Heart right ventricle (tissue), 16 donors: ENCODE measurements around the gene ZNF668. TPM values are rescaled to one million over a fixed set of nuclear protein-coding genes. Genes with fewer than 3 reads are reported as not detected.

Source experiments
- ATAC-seq, 8 donors: fragments of 200-7000 bp; cut with Tn5 transposase; one replicate each; pipeline ENCODE4 v1.9.1; 2020; ENCODE audit warnings: mild to moderate bottlenecking in 8 of 8, moderate library complexity in 8 of 8, moderate number of reproducible peaks in 1 of 8
- DNase-seq, 2 donors: peaks; one replicate each; pipeline ENCODE4 v3.0.0-alpha.2; 2020
- H3K27ac ChIP-seq, 10 donors: fragments of 200-600 bp; sonication (generic) in 2 of 10; one replicate each; pipeline versions ENCODE4 v1.5.0 to v1.8.0; 2020 to 2022; ENCODE audit warnings: mild to moderate bottlenecking in 3 of 10
- H3K27me3 ChIP-seq, 7 donors: fragments of 200-600 bp; one replicate each; pipeline ENCODE4 v1.8.0; 2021 to 2022; ENCODE audit warnings: mild to moderate bottlenecking in 2 of 7
- H3K36me3 ChIP-seq, 9 donors: fragments of 200-600 bp; sonication (generic) in 1 of 9; one replicate each; pipeline versions ENCODE4 v1.5.0 to v1.8.0; 2020 to 2022; ENCODE audit warnings: mild to moderate bottlenecking in 2 of 9
- H3K4me1 ChIP-seq, 9 donors: fragments of 200-600 bp; sonication (generic) in 1 of 9; one replicate each; pipeline versions ENCODE4 v1.5.0 to v1.8.0; 2020 to 2022; ENCODE audit warnings: mild to moderate bottlenecking in 4 of 9
- H3K4me3 ChIP-seq, 10 donors: fragments of 200-600 bp; sonication (generic) in 2 of 10; one replicate each; pipeline versions ENCODE4 v1.5.0 to v1.8.0; 2020 to 2022; ENCODE audit warnings: mild to moderate bottlenecking in 7 of 10, moderate library complexity in 2 of 10
- H3K9me3 ChIP-seq, 11 donors: fragments of 200-600 bp in 10 of 11; sonication (generic) in 2 of 11; one replicate each; pipeline versions ENCODE4 v1.5.0 to v1.8.0; 2013 to 2022; ENCODE audit warnings: mild to moderate bottlenecking in 2 of 11, control low read depth in 1 of 11, moderate library complexity in 1 of 11
- WGBS, 2 donors: extraction: QIAGEN DNeasy Blood & Tissue Kit; methylation state at CpG; one replicate each; pipeline ENCODE4 v1.1.7; 2013; ENCODE audit warnings: inconsistent platforms in 1 of 2; 5-methylcytosine and 5-hydroxymethylcytosine counted together
- intact Hi-C, 10 donors: fragments of 100-400 bp; cut with DNase I; formaldehyde crosslinking; loops; one replicate each; pipeline versions ENCODE4 v1.11.1 to v1.14.2; 2022
- polyA plus RNA-seq, 2 donors: library from polyadenylated mRNA; stranded (reverse); fragments of 200-250 nt; gene quantifications; one replicate each; pipeline ENCODE4 v1.2.3, GENCODE V29; 2013
- total RNA-seq, 10 donors: library from RNA; stranded (reverse); fragmentation: NEBNext Ultra II Directional in 3 of 10; extraction: Animal tissue kit (Norgen Biotek cat#: 25700) in 3 of 10; gene quantifications; one replicate each; pipeline versions ENCODE4 v1.2.1 to v1.2.4, GENCODE V29; 2021 to 2023
- TF ChIP-seq, protein P1 (sequence below), 9 donors: fragments of 200-600 bp; sonication (generic) in 2 of 9; IDR thresholded peaks; one replicate each; pipeline versions ENCODE4 v1.5.0 to v1.8.0; 2021 to 2022; ENCODE audit warnings: antibody characterized with exemption in 9 of 9, mild to moderate bottlenecking in 5 of 9, moderate library complexity in 1 of 9
- donor health status: Arrhythmogenic right ventricular cardiomyopathy.
- donor health status: ischemic (EF 13 %, LVEDD 7.1; RV severe dilation, severe dysfunction).
- donor health status: healthy with polysubstance abuse.
- donor health status: DM: no; HTN: yes; CAD: no.
- donor health status: DM: no; HTN: no; CAD: no.
- donor health status: ischemic (EF 25% LVEDD 6.9; RV normal size, moderate dysfunction).
- donor health status: ischemic (EF 25% LVEDD 5.7; RV mildly dilated, moderate dysfunction).
- donor health status: healthy.
- donor health status: DM: yes; HTN: yes; CAD: no.
- donor health status: Ischemic cardiomyopathy.
- donor health status: ischemic (EF 35%, LVEDD 5.7; RV mildly dilated, moderate dysfunction).
- donor health status: nonischemic (EF 11% LVEDD 7.7; RV severe dilation, severe dysfunction).
- donor health status: DM: yes; HTN: yes; CAD: no.
- donor health status: PGD.
- donor health status: ischemic (EF 29% LVEDD 5.4; RV normal size, mild dysfunction).
- donor health status: nonischemic (EF 23%, LVEDD 6.1; RV moderate dilation, normal function).

Gene ZNF668
- total and polyA plus RNA-seq, 12 donors: 3.6 to 8.2 (median 4.9) TPM

DNA sequence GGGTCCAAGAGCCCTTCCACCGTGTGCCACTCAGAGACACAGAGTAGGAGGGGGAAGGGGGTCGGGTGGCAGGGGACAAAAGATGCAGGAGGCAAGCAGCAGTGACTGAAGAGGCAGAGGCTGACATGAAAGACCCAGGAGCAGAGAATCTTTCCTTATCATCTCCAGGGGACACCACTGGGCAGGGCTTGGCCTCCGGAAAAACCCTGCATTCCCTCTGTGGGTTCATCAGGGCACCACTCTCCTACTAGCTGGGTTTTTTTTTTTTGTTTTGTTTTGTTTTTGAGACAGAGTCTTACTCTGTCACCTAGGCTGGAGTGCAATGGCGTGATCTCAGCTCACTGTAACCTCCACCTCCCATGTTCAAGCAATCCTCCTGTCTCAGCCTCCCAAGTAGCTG, 42.8 kb downstream of the ZNF668 start:
- TF ChIP-seq, protein P1, sequence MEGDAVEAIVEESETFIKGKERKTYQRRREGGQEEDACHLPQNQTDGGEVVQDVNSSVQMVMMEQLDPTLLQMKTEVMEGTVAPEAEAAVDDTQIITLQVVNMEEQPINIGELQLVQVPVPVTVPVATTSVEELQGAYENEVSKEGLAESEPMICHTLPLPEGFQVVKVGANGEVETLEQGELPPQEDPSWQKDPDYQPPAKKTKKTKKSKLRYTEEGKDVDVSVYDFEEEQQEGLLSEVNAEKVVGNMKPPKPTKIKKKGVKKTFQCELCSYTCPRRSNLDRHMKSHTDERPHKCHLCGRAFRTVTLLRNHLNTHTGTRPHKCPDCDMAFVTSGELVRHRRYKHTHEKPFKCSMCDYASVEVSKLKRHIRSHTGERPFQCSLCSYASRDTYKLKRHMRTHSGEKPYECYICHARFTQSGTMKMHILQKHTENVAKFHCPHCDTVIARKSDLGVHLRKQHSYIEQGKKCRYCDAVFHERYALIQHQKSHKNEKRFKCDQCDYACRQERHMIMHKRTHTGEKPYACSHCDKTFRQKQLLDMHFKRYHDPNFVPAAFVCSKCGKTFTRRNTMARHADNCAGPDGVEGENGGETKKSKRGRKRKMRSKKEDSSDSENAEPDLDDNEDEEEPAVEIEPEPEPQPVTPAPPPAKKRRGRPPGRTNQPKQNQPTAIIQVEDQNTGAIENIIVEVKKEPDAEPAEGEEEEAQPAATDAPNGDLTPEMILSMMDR (IDR thresholded peaks at IDR 0.05): no peak
- intact Hi-C loops: loop anchor here in 8 of 10 donors (5.0 to 10.0 kb wide), 8 partner anchors 39 to 111 kb away; partner anchors contain the start of genes ZNF646 (in 4 of the 8), ZNF668 (in 4 of the 8), HSD3B7 (in 3 of the 8) and SETD1A (in 1 of the 8)
- DNase-seq (no peak), ATAC-seq (no peak)
- H3K27me3 ChIP-seq: no peaks in the 10 kb centered on the region
- peaks cover 0 to 20% (median 7%) of the 10 kb centered on the region in 9 donors for H3K36me3 ChIP-seq
- no peak overlapping the region for H3K4me3 ChIP-seq
- no peaks in the 10 kb centered on the region for H3K9me3 ChIP-seq
- peak overlapping the region in 1 of 10 donors; percentile 97 for H3K27ac ChIP-seq
- 74 to 82% methylated on average over 4 of the region's 4 CpGs for WGBS, 2 donors
- H3K4me1 ChIP-seq: peaks cover 0 to 32% (median 20%) of the 10 kb centered on the region in 9 donors

DNA sequence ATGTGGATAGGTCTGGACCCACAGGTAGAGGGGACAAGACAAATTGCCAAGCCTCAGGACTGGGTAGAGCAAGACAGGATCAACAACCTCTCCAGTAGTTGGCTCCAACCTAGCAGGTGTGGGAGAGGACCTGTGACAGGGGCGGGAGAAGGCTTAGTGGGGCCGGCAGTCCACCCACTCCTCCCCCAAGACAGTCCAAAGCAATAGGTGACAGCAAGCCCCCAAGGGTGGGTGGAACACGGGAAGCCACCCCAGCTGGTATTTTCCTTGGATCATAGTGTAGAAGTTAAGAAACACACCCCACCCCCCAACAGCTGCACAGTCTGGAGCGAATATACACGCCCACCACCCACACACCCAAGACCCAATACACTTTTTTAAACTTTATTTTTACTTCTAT, 44.8 kb downstream of the ZNF668 start:
- Histone ChIP-seq H3K4me1 (peaks cover 0 to 24% (median 9%) of the 10 kb centered on the region in 9 donors), H3K9me3 (no peaks in the 10 kb centered on the region), H3K27ac (no peak overlapping the region), H3K36me3 (peaks cover 0 to under 1% (median 0%) of the 10 kb centered on the region in 9 donors), H3K27me3 (no peaks in the 10 kb centered on the region), H3K4me3 (no peak overlapping the region)
- TF ChIP-seq, protein P1 (IDR thresholded peaks at IDR 0.05): no peak
- WGBS, 2 donors: 78 to 80% methylated on average over 5 of the region's 5 CpGs
- DNase-seq: no peak
- no peak for ATAC-seq
- intact Hi-C loops: loop anchor here in 1 of 10 donors (5.0 kb wide), 1 partner anchor 42 kb away; the partner anchor contains the start of gene HSD3B7

DNA sequence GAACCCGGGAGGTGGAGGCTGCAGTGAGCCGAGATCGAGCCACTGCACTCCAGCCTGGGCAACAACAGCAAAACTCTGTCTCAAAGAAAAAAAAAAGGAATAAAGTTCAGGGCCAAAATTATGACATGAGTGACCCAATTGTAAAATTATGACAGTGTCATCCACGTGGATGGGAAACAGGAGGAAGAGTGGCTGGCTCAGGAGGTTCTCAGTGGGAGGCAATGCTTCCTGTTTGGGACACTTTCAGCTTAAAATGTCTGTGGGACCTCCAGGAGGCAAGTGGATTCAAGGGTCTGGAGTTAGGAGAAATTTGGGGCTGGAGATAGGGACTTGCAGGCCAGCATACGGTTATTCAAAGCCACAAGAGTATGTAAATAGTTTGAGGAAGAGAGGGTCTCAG, 48.7 kb downstream of the ZNF668 start:
- TF ChIP-seq, protein P1 (IDR thresholded peaks at IDR 0.05): no peak
- H3K27me3 ChIP-seq: no peaks in the 10 kb centered on the region
- no peak overlapping the region for H3K4me3 ChIP-seq
- ATAC-seq (no peak), DNase-seq (no peak)
- H3K9me3 ChIP-seq: no peaks in the 10 kb centered on the region
- intact Hi-C loops: loop anchor here in 1 of 10 donors (5.0 kb wide), 1 partner anchor 38 kb away; the partner anchor contains the start of gene HSD3B7
- 78 to 80% methylated on average over 5 of the region's 5 CpGs for WGBS, 2 donors
- peaks cover 0 to 12% (median 0%) of the 10 kb centered on the region in 9 donors for H3K4me1 ChIP-seq
- H3K36me3 ChIP-seq: no peaks in the 10 kb centered on the region
- H3K27ac ChIP-seq: peak overlapping the region in 1 of 10 donors; percentile 69

DNA sequence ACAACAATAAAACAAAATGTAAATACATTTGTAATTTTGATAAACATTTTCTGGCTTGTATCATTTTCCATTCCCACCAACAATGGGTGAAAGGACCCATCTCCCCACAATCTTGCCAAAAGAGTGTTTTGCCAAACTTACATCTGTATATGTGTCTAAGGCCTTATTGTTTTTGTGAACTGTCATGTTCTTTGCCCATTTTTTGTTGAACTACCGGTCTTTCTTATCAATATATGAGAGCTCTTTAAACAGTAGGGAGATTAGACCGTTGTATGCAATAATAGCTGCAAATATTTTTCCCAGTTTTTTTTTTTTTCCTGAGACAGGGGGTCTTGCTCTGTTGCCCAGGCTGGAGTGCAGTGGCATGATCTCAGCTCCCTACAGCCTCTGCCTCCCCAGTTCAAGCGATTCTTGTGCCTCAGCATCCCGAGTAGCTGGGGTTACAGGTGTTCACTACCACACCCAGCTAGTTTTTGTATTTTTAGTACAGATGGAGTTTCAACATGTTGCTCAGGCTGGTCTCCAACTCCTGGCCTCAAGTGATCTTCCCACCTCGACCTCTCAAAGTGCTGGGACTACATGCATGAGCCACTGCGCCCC, 50.3 kb downstream of the ZNF668 start:
- Histone ChIP-seq H3K36me3 (no peaks in the 10 kb centered on the region), H3K4me1 (peaks cover 0 to 12% (median 0%) of the 10 kb centered on the region in 9 donors), H3K9me3 (no peaks in the 10 kb centered on the region), H3K27me3 (no peaks in the 10 kb centered on the region), H3K27ac (no peak overlapping the region), H3K4me3 (no peak overlapping the region)
- WGBS, 2 donors: 69 to 74% methylated on average over 6 of the region's 6 CpGs
- TF ChIP-seq, protein P1 (IDR thresholded peaks at IDR 0.05): no peak
- intact Hi-C loops: no loop called here
- ATAC-seq: no peak
- no peak for DNase-seq
